CD4-positive, alpha-beta T cell treated with Interleukin-17A for 1 hour (primary cell): Measurements from ENCODE around the gene NRXN3.

ENCODE experiments used
- DNase-seq: peaks from one replicate; pipeline ENCODE4 v3.0.0-alpha.2; 2020

NRXN3 gene

GRCh38 chr14:79690960-79691359, 1520.8 kb downstream of the NRXN3 start:
- no peak for DNase-seq

GRCh38 chr14:79693935-79694334, 1523.8 kb downstream of the NRXN3 start:
- DNase-seq, result no peak

GRCh38 chr14:79695307-79695706, 1525.1 kb downstream of the NRXN3 start:
- DNase-seq, result no peak

DNA sequence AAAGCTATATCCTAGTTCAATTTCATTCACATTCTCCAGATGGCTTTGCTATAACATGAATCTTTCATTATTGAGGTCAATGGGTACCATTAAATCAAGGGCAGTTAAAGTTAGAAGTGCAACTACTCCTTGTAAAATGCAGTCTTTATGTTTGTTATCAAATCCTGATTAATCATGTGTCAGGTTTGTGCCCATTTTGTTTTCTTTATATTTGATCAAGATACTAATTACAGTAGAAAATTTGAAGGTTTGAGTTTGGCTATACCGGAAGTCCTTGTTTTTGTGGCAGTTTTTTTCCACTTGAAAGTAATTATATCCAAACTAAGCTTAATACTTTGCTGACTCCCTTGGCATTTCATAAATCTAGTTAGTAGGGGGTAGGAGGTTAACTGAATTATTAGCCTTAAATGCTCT, 1528.1 kb downstream of the NRXN3 start:
- no peak for DNase-seq

DNA sequence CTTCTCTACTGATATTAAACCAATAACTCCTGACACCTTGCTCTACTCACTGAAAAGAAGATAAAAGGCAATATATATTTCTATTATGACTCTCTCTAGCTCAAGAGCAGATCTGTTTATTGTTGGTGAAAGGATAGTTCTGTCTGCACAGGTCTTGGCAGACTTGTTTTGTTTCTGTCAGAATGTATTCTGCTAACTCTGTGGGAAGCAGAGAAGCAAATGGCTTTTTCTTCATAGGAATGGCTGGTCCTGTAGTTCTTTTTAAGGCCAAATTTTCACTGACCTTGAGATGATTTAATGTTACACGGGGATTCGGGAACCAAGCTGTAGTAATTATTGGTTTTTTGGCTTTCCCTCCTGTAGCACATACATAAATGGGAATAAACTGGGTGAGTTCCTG, 1529.0 kb downstream of the NRXN3 start:
- no peak for DNase-seq

GRCh38 chr14:79701371-79701770, 1531.2 kb downstream of the NRXN3 start:
- DNase-seq, result no peak

DNA sequence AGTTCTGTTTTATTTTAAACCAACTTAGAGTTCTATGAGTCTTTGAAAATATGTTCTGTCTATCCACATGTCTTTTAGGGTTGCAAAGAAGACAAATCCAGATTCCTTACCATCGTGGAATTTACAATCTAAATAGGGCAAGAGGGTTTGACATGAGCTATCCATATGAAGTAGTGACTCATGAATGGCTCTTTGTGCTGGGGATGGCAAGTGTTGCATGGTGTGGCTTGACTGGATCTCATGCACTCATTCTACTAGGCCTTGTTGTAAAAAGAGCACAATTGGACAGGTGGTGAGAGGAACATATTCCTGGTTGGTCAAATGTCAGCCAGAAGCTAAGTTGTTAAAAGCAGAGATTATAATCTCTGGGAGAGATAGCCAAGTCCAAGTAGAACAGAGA, 1532.0 kb downstream of the NRXN3 start:
- DNase-seq, result no peak

GRCh38 chr14:79703209-79703608, 1533.0 kb downstream of the NRXN3 start:
- no peak for DNase-seq

GRCh38 chr14:79704041-79704807, 1534.1 kb downstream of the NRXN3 start:
- no peak for DNase-seq

DNA sequence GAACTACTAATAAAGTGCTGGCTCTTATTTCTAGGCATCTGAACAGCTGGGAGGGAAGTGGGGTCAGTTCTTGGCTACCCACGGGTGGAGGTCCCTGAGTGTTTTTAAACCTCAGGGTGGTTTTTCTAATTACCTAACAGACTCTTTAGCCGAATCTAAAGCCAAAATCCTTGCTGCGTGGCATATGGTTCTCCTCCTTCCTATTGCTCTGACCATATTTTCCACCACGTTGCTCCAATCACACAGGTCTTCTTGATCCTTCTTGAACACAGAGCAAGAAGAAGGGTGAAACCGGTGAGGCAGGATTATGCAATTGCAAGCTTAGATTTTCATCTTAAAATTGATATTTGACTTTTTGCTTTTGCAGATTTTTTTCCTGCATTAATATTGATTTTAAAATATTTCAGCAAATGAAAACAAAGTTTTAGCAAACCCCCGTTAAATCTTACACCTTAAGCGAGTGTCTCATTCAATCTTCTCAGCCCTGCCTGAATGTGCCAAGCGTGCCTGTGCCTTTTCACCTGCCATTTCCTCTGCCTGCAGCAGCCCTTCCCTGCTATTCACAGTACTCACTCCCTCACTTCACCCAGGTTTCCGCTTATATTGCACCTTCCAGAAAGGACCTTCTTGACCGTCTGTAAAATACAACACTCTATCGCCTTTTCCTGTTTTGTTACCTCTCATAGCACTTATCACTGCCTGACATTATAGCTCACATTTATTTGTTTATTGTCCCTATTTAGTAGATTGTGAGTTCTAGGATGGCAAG, 1535.1 kb downstream of the NRXN3 start:
- no peak for DNase-seq

DNA sequence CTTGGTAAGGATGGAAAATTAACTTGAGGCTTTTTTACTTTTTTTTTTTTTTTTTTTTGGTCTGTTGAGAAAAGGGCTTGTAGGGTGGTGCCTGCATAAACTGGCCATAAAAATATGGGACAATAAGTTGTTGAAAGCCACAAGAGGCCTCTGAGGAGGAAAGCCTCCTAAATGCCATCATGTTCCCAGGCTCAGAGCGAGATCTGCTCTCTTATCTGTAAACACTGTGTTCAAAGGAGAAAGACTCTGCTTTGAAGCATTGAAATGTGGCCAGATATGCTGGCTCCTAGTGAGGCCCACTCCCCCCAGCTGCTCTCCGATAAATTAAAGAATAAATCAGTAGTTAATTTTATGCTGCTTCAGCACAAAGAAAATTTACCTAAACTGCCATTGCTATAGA, 1536.2 kb downstream of the NRXN3 start:
- DNase-seq, result no peak

- DNase-seq, result no peak
Measured at GRCh38 chr14:79708426-79709388, 1538.5 kb downstream of the NRXN3 start.

- no peak for DNase-seq
Measured at GRCh38 chr14:79709573-79709972, 1539.4 kb downstream of the NRXN3 start.

DNA sequence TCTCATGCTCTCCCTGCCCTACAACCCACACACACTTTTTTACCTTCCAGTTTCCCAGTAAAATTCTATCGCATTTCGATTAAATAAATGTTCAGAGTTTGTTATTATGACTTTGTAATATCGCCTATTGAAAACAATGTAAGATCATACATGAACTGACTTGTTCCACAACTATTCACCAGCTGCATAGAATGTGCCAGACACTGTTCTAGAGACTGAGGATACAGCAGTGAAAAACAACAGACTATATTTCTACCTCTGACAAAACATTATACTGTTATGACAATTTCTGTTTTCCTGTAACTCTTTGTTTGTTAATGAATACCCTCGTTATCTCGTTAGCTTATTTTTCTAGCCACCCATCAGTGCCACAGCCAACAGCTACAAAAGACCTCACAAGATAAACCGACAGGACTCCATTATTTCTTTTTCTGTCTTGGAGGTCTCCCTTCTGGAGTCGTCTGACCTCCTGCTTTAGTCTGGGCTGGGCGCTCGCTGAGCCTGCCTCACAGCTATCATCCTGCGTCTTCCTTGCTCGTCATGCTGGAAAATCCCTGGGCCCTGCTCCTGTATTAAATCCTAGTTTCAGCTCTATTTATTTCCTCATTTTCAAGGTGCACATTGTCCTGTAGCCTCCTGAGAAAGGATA, 1542.3 kb downstream of the NRXN3 start:
- no peak for DNase-seq

DNA sequence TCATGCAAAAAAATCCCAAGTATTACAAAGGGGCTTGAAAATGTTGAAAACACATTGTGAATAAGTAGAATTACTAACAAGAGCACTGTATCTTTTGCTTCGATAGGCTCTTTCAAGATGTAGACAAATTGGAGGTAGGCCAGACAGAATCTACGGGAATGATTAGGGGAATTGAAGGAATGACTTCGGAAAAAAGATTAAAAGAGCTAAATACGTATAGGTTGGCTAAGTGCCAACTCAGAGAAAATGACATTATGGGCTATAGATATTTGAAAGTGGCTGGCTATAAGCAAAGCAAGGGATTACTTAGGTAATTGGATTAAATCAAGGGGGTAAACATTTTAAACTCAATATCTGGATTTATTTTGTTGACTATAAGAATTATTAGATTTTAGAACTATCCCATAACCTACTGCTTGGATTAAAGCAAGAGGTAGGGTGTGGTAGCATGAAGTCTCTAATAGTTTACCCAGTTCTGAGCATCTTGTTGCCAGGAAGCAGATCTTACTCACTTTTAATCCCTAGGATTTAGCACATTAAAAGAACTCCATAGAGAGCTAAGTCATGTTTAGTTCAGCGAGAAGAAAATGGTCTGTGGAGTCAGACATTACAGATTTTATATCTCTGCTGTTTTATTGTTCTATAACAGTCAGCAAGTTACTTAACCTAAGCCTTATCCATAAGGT, 1551.4 kb downstream of the NRXN3 start:
- no peak for DNase-seq

GRCh38 chr14:79724934-79725717, 1555.0 kb downstream of the NRXN3 start:
- no peak for DNase-seq

- DNase-seq, result no peak
Measured at GRCh38 chr14:79727900-79728299, 1557.7 kb downstream of the NRXN3 start.

DNA sequence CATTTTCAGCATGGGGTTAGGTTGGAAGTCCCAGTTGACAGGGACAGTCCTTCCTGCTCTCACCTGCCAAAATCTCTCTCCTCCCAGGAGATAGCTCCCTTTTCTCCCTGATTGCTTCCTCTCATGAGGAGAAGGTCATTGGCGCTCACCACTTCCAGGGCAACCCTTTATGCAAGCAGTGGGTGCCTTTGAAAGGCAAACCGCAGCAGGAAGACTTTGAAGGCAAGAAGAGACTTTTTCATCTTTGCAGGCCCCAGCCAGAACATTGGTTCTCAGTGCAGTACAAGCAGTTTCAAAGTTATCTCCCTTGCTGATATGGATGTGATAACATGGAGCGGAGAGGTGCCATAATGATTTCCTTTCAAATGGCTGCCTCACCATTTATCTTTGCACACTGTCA, 1558.2 kb downstream of the NRXN3 start:
- no peak for DNase-seq

DNA sequence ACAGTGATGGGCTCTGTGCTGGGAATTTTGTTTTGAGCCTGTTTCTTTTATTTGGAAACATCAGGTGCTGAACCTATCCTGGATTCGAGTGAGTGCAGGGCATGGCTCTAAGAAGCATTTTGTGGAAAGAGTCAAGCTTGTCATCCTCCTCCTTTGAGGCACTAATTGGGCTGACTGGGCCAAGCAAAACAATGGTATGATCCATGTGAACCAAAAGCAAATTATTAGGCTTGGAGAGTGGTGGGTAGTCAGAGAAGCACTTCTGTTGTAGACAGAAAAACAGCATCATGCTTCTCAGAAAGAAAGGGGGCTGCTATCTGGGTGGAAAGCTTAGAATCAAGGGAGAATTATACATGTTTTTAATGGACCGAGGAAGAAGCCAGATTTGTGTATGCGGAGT, 1559.6 kb downstream of the NRXN3 start:
- no peak for DNase-seq

GRCh38 chr14:79730196-79730595, 1560.0 kb downstream of the NRXN3 start:
- DNase-seq, result no peak

GRCh38 chr14:79730953-79731352, 1560.8 kb downstream of the NRXN3 start:
- DNase-seq, result no peak
